GM19452 (cell line): ENCODE measurements around the gene APBA2.
"Not testable (repeated sequence)": the region's sequence is repeated elsewhere in the genome, so short reads cannot be mapped to it uniquely, and the experiment has no call there.

Experiments used
- ATAC-seq: cut with Tn5 transposase; IDR thresholded peaks from one replicate; pipeline ENCODE4 v1.9.1; 2021; ENCODE audit not compliant: unreplicated experiment

APBA2 gene

DNA sequence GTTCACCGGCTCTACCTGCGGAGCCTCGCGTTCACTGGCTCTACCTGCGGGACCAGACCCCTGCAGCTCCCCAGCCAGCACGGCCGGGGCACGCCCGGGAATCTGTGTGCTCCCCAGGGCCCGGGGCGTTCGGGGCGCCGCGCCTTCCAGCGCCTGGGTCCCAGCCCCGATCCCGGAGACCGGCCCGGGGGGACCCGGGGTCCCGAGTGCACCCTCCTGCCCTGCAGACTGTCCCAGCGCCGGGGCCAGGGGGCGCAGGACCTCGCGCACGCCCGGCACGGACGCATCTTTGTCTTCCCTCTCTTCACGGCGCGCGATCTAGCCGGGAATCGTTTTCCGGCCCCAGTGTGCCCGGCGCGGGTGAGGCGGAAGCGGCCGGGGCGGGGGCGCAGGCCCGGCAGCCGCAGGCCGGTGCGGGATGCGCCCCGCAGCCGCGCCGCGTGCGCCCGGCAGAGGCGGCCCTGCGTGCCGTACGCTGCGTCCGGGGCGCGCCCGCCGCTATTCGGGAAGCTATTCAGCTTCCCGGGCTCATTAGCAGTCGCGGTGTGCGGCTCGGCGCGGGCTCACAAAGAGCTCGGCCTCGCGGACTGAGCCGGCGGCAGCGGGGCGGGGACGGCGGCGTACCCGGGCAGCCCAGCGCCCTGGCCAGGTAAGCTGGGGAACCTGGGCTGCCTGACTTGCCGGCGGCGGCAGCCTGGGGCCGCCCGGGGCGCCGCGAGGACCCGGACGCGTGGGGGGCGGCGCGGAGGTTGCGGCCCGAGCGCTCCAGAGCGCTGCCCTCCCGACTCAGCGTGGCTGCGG, at the start of gene APBA2:
Gene APBA2 (plus strand): TSS at position 345 of the 801 bp plus-strand sequence. CDS start 167,911 bp downstream, outside the sequence.
- no peak for ATAC-seq

GRCh38 chr15:28840285-28840684, 45.5 kb upstream of the APBA2 start:
- ATAC-seq = not testable (repeated sequence)

GRCh38 chr15:28842210-28842609, 43.6 kb upstream of the APBA2 start:
- not testable (repeated sequence) for ATAC-seq

DNA sequence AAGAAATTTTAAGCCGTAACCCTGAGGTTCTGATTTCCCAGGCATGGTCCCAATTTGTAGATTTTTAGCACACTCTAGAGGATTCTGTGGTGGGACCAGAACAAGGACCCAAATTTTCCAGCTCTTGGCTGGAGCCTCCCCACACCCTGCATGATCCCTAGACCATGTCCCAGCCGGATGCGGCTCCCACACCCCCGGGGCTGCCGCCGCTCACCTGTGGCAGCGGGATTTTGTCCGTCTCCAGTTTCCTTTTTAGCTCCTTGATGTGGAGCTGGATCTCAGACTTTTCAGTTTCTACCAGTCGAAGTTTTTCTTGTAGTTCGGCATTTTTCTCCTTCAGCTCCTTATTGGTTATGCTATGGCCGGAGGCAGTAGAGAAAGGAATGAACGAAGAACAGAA, 42.3 kb upstream of the APBA2 start:
- ATAC-seq = not testable (repeated sequence)

DNA sequence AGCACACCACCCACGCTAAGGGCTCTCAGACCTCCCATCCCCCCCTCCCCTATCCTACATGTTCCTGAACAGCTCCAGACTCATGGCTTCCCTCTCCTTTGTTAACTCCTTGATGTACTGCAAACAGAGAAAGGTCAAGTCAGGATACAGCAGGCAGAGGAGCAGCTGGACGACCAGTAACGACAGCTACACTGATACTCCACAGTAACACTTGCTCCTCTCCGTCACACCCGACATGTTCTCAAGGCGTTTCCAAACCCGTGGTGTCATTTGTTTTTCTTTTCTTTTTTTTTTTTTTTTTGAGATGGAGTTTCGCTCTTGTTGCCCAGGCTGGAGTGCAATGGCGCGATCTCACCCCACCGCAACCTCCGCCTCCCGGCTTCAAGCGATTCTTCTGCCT, 41.6 kb upstream of the APBA2 start:
- not testable (repeated sequence) for ATAC-seq

- ATAC-seq = not testable (repeated sequence)
Measured at GRCh38 chr15:28847247-28847646, 38.5 kb upstream of the APBA2 start.

DNA sequence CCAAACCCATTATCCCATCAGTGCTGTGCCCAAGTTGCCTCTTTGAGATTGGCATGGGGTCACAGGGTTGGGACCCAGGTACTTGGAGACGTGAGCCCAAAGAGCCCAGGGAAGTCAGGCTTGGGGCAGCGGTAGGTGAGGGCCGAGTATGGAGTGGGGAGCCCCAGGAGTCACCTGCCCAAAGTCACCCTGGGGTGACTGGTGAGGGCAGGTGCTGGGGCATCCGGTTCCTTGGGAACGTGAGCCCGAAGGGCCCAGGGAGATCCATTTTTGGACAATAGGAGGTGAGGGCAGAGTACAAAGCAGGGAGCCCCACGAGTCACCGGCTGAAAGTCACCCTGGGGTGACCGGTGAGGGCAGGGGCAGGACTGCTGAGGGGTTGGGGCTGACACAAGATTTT, 37.8 kb upstream of the APBA2 start:
- not testable (repeated sequence) for ATAC-seq

DNA sequence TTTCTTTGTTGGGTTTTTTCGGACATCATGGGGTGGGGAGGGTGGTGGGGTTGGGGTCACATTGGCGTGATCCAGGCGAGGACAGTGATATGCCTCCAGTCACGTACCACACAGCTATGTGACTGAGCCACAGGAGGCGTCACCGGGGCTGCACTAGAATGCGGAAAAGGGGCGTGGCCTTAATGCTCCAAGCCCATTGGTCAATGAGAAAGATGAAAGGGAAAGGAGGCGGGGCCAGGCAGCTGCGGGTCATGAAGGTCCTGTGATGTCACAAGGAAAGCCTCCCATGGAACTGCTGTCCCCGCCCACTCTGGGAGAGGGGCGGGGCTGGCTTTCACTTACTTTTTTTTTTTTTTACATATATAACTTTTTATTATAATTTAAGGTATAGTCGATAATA, 37.3 kb upstream of the APBA2 start, which contains the start of gene GOLGA6L7:
Gene GOLGA6L7 (minus strand): TSS at position 124 of the 400 bp plus-strand sequence. CDS start 95 bp downstream, at position 29.
- ATAC-seq = not testable (repeated sequence)

GRCh38 chr15:28849271-28849670, 36.5 kb upstream of the APBA2 start:
- ATAC-seq = not testable (repeated sequence)

GRCh38 chr15:28849766-28850165, 36.0 kb upstream of the APBA2 start:
- not testable (repeated sequence) for ATAC-seq

- ATAC-seq = not testable (repeated sequence)
Measured at GRCh38 chr15:28853654-28854053, 32.1 kb upstream of the APBA2 start.

DNA sequence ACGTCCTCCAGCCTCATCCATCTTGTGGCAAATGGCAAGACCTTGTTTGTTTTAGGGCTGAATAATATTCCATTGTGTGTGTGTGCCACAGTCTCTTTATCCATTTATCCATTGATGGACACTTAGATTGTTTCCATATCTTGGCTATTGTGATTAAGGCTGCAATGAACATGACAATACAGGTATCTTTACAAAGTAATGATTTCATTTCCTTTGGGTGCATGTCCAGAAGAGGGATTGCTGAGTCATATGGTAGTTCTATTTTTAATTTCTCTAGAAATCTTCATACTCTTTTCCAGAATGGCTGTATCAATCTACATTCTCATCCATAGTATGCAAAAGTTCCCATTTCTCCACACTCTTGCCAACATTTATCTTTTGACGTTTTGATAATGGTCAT, 31.2 kb upstream of the APBA2 start:
- not testable (repeated sequence) for ATAC-seq

GRCh38 chr15:28861031-28861534, 24.7 kb upstream of the APBA2 start:
- ATAC-seq = no peak

DNA sequence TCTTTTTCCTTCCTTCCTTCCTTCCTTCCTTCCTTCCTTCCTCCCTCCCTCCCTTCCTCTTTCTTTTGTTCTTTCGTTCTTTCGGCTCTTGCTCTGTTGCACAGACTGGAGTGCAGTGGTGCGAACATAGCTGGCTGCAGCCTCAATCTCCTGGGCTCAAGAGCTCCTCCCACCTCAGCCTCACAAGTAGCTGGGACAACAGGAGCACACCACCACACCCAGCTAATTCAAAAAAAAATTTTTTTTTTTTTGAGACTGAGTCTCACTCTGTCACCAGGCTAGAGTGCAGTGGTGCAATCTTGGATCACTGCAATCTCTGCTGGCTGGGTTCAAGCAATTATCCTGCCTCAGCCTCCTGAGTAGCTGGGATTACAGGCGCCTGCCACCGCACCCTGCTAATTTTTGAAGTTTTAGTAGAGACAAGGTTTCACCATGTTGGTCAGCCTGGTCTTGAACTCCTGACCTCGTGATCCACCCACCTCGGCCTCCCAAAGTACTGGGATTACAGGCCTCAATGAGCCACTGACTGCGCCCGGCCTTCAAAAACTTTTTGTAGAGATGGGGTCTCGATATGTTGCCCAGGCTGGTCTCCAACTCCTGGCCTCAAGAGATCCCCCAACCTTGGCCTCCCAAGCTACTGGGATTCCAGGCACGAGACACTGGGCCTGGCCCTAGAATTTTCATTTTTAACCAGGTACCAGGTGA, 24.0 kb upstream of the APBA2 start:
- not testable (repeated sequence) for ATAC-seq

- no peak for ATAC-seq
Measured at GRCh38 chr15:28868744-28869345, 16.9 kb upstream of the APBA2 start.

DNA sequence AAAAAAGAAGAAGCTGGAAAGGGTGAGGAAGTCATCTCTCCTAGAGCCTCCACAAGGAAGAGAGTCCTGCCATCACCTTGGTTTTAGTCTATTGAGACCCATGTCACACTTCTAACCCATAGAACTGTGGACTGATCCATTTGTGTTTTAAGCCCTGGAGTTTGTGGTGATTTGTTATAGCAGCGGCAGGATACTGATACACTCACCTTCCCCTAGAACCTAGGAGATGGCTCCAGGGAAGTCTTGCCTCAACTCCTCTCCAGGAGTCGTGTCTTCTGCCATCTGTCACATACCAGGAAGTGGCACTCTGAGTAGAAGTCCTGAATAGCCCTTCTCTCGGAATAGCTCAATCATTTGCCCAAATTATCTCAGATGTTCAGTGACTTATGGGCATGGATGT, 14.6 kb upstream of the APBA2 start:
- ATAC-seq = no peak

GRCh38 chr15:28873006-28873405, 12.8 kb upstream of the APBA2 start:
- no peak for ATAC-seq

- no peak for ATAC-seq
Measured at GRCh38 chr15:28873585-28874190, 12.1 kb upstream of the APBA2 start.

DNA sequence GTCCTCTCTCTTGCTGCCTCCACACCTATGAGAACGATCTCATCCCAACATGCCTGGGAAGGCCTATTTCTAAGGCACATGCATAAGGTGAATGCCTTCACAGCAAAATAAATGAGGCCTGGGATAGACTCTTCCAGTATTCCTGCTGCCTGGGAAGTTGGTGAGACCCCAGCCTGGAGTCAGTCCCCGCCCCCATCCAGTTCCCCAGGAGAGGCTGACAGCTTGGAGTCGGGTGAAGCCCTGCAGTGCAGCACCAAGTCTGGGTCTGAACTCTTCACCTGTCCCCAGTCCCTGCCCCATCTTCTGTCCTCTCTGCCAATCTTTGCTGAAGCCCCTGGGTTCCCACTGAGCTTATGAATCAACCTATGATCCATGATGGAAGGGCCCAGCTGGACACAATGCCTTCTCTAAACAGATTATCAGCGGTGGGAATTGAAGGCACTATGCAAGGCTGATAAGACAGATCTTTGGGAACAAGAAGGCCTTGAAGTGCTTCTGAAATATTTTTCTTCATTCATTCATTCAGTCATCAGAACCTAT, 10.2 kb upstream of the APBA2 start:
- no peak for ATAC-seq

GRCh38 chr15:28876131-28876844, 9.5 kb upstream of the APBA2 start:
- ATAC-seq = no peak
